GM20431 (cell line): ENCODE results near the gene GSTM3.
"Not testable (repeated sequence)": the region's sequence is repeated elsewhere in the genome, so short reads cannot be mapped to it uniquely, and the experiment has no call there.

Experiments
- in situ Hi-C: fragments of 300-500 bp; cut with MseI, MboI; formaldehyde crosslinking; loops from one replicate; pipeline ENCODE4 v1.15.0; 2020; ENCODE audit warnings: low sequenced_read_pairs; ENCODE audit not compliant: unreplicated experiment

GSTM3 gene

DNA sequence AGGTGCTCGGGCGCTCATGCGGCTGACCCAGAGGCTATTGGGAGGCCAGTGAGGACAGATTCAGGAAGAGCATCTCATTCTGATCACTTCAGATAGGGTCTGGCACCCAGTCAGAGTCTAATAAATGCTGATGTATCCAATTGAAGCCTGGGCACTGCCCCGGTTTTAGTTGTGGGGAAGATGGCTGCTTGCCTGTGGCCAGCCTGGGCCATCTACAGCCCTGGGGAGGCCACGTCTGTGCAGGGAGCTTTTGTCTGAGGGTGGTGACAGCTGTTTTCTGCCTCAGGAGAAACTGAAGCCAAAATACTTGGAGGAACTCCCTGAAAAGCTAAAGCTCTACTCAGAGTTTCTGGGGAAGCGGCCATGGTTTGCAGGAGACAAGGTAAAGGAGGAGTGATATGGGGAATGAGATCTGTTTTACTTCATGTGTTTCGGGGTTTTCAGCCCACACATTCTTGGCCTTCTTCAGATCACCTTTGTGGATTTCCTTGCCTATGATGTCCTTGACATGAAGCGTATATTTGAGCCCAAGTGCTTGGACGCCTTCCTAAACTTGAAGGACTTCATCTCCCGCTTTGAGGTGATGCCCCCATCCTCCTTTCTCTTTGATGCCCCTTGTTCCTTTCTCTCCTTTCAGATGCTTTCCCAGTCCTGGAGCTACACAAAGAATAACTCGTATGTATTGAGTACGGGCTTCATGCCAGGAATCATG, 26.0 kb downstream of the GSTM3 start:
- in situ Hi-C loops = no loop called here

DNA sequence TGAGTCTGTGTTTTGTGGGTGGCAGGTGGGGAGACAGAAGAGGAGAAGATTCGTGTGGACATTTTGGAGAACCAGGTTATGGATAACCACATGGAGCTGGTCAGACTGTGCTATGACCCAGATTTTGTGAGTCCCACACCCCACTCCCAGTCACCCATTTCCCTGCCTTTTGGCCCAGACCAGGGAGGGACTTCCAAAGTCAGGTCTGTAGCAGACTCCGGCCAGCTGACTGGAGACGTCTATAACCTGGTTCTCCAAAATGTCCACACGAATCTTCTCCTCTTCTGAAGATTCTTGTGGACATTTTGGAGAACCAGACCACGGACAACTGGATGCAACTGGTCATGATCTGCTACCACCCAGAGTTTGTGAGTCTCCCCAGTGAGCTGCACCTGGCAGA, 27.2 kb downstream of the GSTM3 start:
- in situ Hi-C loops = no loop called here

DNA sequence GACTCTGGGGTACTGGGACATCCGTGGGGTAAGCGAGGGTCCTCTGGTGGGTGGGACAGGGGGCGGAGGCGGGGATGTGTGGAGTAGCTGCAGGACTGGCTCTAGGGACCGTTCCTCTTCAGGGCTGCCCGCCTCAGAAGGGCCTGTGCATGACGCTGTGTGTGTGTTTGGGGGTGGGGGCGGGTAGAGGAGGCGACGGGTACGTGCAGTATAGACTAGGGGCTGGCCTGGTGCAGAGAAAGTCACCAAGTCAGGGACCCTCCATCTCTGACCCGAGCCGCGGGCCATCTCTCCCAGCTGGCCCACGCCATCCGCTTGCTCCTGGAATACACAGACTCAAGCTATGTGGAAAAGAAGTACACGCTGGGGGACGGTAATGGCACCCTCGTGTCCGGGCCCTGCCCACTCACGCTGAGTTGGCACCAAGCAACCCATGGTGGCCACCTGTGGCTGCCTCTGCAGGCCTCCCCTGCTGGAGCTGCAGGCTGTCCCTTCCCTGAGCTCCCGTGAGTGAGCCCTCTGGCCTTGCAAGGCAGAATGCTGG, 28.4 kb downstream of the GSTM3 start:
- in situ Hi-C loops = no loop called here

DNA sequence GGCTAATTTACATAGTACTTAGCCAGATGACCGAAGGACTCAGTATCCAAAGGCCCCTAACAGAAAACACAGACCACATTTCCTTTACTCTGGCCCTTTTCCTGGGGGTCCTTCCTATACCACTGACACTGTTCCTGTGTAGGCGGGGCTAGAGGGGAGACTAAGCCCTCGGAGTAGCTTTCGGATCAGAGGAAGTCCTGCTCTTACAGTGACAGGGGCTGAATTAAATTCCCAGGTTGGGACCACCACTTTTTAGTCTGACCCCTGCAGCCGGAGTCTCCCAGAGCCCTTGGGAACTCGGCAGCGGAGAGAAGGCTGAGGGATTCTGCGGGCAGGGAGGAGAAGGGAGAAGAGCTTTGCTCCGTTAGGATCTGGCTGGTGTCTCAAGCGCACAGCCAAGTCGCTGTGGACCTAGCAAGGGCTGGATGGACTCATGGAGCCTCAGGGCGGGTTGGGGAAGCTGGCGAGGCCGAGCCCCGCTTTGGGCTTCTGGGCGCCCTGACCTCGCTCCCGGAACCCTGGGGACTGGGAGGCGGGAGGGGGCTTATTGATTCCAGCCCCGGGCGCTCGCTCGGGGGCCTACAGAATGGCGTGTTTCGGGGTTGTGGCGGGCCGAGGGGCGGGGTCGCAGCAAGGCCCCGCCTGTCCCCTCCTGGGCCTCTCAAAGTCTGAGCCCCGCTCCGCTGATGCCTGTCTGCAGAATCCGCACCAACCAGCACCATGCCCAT, 29.1 kb downstream of the GSTM3 start, which contains the start of gene GSTM5:
TSS of gene GSTM5 (plus strand) at position 659 of the 728 bp plus-strand sequence. CDS start at position 721, 62 bp downstream.
- in situ Hi-C loops = not testable (repeated sequence)

DNA sequence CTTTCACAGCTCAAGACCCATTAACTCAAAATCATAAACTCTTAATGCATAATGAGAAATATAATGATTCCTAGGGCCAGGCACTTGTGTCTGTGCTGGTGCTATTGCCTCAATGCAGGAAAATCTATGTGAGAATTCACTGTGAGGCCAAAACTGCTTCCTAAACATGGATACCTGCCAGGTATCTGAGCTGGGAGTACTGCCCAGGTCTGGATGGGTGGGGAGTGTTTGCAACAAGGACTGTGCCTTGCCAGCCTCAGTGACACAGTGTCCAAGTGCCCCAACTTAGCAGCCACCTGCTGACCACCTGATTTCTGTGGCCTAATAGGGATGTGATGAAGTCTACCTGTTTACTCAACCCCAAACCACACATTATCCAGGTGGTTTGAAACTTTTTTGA, 31.0 kb downstream of the GSTM3 start:
- in situ Hi-C loops = not testable (repeated sequence)

DNA sequence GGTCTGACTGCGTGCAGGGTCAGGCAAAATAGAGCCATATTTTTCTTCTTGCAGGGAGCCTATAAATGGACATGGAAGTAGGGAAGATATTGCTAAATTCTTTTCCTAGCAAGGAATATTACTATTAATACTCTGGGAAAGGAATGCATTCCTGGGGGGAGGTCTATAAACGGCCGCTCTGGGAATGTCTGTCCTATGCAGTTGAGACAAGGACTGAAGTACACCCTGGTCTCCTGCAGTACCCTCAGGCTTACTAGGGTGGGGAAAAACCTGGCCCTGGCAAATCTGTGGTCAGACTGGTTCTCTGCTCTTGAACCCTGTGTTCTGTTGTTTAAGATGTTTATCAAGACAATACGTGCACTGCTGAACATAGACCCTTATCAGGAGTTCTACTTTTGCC, 31.9 kb downstream of the GSTM3 start:
- in situ Hi-C loops = not testable (repeated sequence)

DNA sequence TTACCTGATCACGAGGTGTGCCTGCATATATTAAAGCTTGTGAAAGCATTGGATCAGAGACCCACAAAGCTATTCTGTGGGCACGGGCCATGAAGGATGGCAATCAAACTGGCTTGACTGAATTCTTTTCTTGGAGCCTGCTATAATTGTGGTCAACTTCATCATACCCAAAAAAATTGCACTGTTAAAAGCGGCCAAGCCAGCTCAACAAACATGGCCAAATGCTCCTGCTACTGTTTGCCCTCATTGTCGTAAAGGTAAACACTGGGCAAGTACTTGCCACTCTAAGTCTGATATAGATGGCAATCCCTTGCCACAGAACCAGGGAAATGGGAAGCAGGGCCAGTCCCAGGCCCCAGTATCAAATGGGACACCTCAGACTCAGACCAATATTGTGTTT, 35.4 kb downstream of the GSTM3 start:
- in situ Hi-C loops = no loop called here

DNA sequence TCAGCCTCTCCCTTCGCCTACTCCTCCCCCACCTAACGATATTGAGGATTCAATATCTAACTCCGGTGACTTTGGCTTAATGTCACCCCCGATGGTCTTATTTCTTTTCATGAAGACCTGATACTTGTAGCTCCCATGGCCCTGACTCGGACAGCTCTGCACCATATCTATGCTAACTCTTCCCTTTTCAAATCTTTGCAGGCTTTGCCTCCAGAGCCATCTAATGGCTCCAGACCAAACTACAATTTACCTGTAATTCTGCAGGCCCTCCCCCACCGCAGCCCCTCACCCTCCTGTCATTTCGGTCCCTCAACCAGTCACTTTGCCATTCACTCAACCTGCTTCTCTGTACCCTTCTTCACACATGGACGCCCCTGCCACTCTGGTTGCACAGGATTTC, 36.7 kb downstream of the GSTM3 start:
- in situ Hi-C loops = no loop called here

DNA sequence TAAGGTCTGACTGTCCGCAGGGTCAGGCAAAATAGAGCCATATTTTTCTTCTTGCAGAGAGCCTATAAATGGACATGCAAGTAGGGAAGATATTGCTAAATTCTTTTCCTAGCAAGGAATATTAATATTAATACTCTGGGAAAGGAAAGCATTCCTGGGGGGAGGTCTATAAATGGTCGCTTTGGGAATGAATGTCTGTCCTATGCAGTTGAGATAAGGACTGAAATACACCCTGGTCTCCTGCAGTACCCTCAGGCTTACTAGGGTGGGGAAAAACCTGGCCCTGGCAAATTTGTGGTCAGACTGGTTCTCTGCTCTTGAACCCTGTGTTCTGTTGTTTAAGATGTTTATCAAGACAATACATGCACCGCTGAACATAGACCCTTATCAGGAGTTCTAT, 37.9 kb downstream of the GSTM3 start:
- in situ Hi-C loops = not testable (repeated sequence)

DNA sequence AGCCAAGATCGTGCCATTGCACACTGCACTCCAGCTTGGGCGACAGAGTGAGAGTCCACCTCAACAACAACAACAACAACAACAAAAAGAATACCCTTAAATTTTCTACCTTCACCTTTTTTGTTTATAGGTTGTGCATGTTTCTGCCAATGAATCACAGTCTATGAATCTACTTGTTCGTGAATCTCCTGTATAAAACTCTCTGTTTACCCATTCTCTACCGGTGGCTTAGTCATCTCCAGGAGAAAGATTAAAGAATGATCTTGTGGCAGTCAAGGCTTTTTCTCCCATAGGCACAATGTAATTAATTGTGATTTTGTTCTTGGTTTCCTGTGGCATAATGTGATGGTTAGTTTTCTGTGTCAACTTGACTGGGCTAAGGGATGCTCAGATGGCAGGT, 43.0 kb downstream of the GSTM3 start:
- in situ Hi-C loops = not testable (repeated sequence)

DNA sequence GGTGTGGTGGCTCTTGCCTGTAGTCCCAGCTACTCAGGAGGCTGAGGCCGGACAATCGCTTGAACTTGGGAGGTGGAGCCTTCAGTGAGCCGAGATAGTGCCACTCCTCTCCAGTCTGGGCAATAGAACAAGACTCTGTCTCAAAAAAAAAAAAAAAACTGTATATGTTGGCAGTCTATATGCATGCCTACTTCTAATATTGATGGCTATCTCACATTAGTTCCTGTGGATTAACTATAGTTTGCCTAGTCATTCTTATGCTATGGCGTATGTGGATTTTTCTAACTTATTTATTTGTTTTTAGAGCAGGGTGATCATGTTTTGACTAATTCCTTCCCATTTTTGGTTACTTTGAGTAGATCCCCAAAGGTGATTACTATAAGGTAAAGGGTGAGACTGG, 43.8 kb downstream of the GSTM3 start:
- in situ Hi-C loops = no loop called here

DNA sequence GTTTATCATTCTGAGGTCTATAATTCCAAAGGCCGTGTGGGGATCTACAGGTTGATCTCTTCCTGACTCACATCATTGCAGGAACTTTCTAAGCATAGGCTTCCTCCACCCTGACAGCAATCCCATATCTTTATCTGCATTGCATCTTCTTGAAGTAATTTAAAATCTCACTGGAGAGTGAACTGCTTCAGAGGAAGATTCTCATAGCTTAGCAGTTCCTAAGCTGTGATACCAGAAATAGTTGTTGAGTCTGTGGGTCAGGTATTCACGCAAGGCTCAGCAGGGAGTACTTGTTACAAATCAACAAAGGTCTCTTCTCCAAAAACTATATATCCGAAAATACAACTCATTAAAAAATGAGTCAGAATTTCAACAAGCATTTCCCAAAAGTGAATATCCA, 45.7 kb downstream of the GSTM3 start:
- in situ Hi-C loops = not testable (repeated sequence)

DNA sequence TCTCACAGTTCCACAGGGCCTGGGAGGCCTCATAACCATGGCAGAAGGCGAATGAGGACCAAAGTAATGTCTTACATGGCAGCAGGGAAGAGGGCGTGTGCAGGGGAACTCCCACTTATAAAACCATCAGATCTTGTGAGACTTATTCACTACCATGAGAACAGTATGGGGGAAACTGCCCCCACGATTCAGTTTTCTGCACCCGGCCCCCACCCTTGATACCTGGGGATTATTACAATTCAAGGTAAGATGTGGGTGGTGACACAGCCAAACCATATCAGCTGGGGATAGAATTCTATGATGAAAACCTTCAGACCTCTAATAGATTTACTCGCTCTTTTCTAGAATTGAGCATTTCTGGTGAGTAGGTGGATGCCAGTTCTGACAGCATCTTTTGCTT, 46.4 kb downstream of the GSTM3 start:
- in situ Hi-C loops = not testable (repeated sequence)

DNA sequence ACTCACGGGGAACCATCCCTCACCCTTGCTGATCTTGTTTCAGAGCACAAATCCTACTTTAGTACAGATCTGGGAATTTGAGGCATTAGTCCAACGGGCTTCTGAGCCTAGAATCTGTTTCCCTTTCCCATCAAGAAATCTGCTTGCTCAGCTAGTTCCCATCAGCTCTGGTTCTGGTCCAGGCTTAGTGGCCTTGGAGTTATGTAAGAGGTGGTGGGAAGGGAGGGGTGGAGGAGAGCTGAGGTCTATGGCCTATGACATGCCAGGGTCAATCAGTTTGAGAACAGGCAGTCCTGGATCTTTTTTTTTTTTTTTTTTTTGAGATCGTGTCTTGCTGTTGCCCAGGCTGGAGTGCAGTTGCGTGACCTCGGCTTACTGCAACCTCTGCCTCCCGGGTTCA, 49.1 kb downstream of the GSTM3 start:
- in situ Hi-C loops = no loop called here

DNA sequence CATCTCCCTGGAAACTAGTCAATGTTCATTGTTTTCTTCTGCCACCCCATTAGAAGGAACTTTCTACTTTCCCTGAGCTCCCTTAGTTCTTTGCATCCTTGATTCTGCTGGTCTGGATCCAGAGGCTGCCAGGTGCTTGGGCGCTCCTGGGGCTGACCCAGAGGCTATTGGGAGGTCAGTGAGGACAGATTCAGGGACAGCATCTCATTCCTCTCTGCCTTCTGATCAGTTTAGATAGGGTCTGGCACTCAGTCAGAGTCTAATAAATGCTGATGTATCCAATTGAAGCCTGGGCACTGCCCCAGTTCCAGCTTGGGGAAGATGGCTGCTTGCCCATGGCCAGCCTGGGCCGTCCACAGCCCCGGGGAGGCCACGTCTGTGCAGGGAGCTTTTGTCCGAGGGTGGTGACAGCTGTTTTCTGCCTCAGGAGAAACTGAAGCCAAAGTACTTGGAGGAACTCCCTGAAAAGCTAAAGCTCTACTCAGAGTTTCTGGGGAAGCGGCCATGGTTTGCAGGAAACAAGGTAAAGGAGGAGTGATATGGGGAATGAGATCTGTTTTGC, 50.9 kb downstream of the GSTM3 start:
- in situ Hi-C loops = no loop called here

DNA sequence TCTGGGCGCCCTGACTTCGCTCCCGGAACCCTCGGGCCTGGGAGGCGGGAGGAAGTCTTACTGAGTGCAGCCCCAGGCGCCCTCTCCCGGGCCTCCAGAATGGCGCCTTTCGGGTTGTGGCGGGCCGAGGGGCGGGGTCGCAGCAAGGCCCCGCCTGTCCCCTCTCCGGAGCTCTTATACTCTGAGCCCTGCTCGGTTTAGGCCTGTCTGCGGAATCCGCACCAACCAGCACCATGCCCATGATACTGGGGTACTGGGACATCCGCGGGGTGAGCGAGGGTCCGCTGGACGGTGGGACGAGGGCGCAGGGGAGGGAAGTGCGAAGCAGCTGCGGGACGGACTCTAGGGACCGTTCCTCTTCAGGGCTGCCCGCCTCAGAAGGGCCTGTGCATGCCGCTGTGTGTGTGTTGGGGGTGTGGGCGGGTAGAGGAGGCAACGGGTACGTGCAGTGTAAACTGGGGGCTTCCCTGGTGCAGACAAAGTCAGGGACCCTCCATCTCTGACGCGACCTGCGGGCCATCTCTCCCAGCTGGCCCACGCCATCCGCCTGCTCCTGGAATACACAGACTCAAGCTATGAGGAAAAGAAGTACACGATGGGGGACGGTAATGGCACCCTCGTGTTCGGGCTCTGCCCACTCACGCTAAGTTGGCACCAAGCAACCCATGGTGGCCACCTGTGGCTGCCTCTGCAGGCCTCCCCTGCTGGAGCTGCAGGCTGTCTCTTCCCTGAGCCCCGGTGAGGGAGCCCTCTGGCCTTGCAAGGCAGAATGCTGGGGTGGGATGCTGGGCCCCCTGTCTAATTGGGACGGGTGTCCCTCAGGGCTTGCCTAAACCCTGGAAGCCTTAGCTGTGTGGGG, 53.0 kb downstream of the GSTM3 start, which contains the start of gene GSTM1:
TSS of gene GSTM1 (plus strand) at position 177 of the 859 bp plus-strand sequence. CDS start at position 234, 57 bp downstream.
- in situ Hi-C loops = no loop called here

DNA sequence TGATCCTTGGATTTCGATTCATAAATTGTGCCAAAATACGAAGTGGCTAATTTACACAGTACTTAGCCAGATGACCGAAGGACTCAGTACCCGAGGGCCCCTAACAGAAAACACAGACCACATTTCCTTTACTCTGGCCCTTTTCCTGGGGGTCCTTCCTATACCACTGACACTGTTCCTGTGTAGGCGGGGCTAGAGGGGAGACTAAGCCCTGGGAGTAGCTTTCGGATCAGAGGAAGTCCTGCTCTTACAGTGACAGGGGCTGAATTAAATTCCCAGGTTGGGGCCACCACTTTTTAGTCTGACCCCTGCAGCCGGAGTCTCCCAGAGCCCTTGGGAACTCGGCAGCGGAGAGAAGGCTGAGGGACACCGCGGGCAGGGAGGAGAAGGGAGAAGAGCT, 53.7 kb downstream of the GSTM3 start:
- in situ Hi-C loops = not testable (repeated sequence)

DNA sequence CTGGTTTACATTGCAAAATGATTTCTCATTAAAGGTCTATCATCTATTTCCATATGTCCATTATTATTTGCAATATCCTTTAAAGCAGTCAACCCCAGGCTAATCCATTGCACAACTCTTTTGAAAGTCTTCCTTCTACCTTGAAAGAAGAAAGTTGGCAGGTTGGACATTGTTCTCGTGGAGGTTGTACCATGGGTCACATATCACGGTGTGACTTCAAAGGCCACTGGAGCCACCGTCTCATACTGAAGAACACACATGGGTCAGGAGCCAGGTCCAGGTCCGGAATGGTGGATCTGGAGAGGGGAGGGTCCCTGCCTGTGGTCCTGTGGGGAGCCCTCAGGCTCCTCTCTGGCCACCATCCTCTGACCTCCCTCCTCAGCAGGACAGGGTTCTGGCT, 54.9 kb downstream of the GSTM3 start:
- in situ Hi-C loops = not testable (repeated sequence)

DNA sequence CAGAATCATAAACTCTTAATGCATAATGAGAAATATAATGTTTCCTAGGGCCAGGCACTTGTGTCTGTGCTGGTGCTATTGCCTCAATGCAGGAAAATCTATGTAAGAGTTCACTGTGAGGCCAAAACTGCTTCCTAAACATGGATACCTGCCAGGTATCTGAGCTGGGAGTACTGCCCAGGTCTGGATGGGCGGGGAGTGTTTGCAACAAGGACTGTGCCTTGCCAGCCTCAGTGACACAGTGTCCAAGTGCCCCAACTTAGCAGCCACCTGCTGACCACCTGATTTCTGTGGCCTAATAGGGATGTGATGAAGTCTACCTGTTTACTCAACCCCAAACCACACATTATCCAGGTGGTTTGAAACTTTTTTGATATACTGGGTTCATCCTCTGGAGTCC, 55.4 kb downstream of the GSTM3 start:
- in situ Hi-C loops = not testable (repeated sequence)

DNA sequence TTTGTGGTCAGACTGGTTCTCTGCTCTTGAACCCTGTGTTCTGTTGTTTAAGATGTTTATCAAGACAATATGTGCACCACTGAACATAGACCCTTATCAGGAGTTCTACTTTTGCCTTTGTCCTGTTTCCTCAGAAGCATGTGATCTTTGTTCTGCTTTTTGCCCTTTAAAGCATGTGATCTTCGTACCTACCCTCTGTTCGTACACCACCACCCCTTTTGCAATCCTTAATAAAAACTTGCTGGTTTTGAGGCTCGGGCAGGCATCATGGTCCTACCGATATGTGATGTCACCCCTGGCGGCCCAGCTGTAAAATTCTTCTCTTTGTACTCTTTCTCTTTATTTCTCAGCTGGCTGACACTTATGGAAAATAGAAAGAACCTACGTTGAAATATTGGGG, 56.1 kb downstream of the GSTM3 start:
- in situ Hi-C loops = not testable (repeated sequence)
